ENCODE results near the gene C4A.
"Not testable (repeated sequence)": the region's sequence is repeated elsewhere in the genome, so short reads cannot be mapped to it uniquely, and the experiment has no call there.

C4A gene

GRCh38 chr6:32046450-32047083 is 64.7 kb downstream of the C4A start:
- no peaks in the 10 kb centered on the region for H3K9me3 ChIP-seq (ENCODE audit: severe bottlenecking)
- no peak overlapping the region for H3K4me3 ChIP-seq (ENCODE audit: low read depth, low read length)
- no peak overlapping the region for H3K27ac ChIP-seq
- H3K27me3 ChIP-seq (ENCODE audit: insufficient read depth, low read depth, severe bottlenecking), result no peaks in the 10 kb centered on the region
- no peaks in the 10 kb centered on the region for H3K36me3 ChIP-seq
- peak; percentile 56 for DNase-seq
- peak; percentile 26; the same call in 1 of the 2 replicates for TF ChIP-seq CTCF (IDR thresholded peaks at IDR 0.05; ENCODE audit: low read depth, low read length)

- no peaks in the 10 kb centered on the region for H3K9me3 ChIP-seq (ENCODE audit: severe bottlenecking)
- H3K4me3 ChIP-seq (ENCODE audit: low read depth, low read length), result no peak overlapping the region
- no peaks in the 10 kb centered on the region for H3K27me3 ChIP-seq (ENCODE audit: insufficient read depth, low read depth, severe bottlenecking)
- H3K27ac ChIP-seq, result no peak overlapping the region
- no peaks in the 10 kb centered on the region for H3K36me3 ChIP-seq
- DNase-seq, result no peak
- no peak for TF ChIP-seq CTCF (IDR thresholded peaks at IDR 0.05; ENCODE audit: low read depth, low read length)
These were observed 65.2 kb downstream of the C4A start for GRCh38 chr6:32047084-32047478.

- Histone ChIP-seq H3K27me3 (ENCODE audit: insufficient read depth, low read depth, severe bottlenecking) (no peaks in the 10 kb centered on the region), H3K36me3 (no peaks in the 10 kb centered on the region), H3K9me3 (ENCODE audit: severe bottlenecking) (no peaks in the 10 kb centered on the region), H3K27ac (no peak overlapping the region), H3K4me3 (ENCODE audit: low read depth, low read length) (no peak overlapping the region)
- no peak for TF ChIP-seq CTCF (IDR thresholded peaks at IDR 0.05; ENCODE audit: low read depth, low read length)
- no peak for DNase-seq
These were observed 65.6 kb downstream of the C4A start for GRCh38 chr6:32047539-32047854.

GRCh38 chr6:32047855-32048766 is 66.3 kb downstream of the C4A start:
- peak; percentile 98 for TF ChIP-seq CTCF (IDR thresholded peaks at IDR 0.05; ENCODE audit: low read depth, low read length)
- no peak overlapping the region for H3K27ac ChIP-seq
- peak; percentile 89 for DNase-seq
- no peaks in the 10 kb centered on the region for H3K9me3 ChIP-seq (ENCODE audit: severe bottlenecking)
- H3K36me3 ChIP-seq, result no peaks in the 10 kb centered on the region
- H3K27me3 ChIP-seq (ENCODE audit: insufficient read depth, low read depth, severe bottlenecking), result no peaks in the 10 kb centered on the region
- H3K4me3 ChIP-seq (ENCODE audit: low read depth, low read length), result no peak overlapping the region

GRCh38 chr6:32049149-32049548 is 67.3 kb downstream of the C4A start:
- DNase-seq; H3K36me3 ChIP-seq; H3K27ac ChIP-seq; H3K9me3 ChIP-seq (ENCODE audit: severe bottlenecking); H3K4me3 ChIP-seq (ENCODE audit: low read depth, low read length); H3K27me3 ChIP-seq (ENCODE audit: insufficient read depth, low read depth, severe bottlenecking): not testable (repeated sequence)

GRCh38 chr6:32049736-32050135 is 67.9 kb downstream of the C4A start:
- H3K27ac ChIP-seq; DNase-seq; H3K36me3 ChIP-seq; H3K27me3 ChIP-seq (ENCODE audit: insufficient read depth, low read depth, severe bottlenecking); H3K9me3 ChIP-seq (ENCODE audit: severe bottlenecking); H3K4me3 ChIP-seq (ENCODE audit: low read depth, low read length): not testable (repeated sequence)

All from WERI-Rb-1 (cell line).